HG02610 (cell line): ENCODE results near the gene PRELID1.
"Not testable (repeated sequence)": the region's sequence is repeated elsewhere in the genome, so short reads cannot be mapped to it uniquely, and the experiment has no call there.

Experiments used
- ATAC-seq: cut with Tn5 transposase; IDR thresholded peaks from one replicate; pipeline ENCODE4 v1.9.1; 2021; ENCODE audit warnings: mild to moderate bottlenecking, moderate library complexity; ENCODE audit not compliant: unreplicated experiment

Gene PRELID1

DNA sequence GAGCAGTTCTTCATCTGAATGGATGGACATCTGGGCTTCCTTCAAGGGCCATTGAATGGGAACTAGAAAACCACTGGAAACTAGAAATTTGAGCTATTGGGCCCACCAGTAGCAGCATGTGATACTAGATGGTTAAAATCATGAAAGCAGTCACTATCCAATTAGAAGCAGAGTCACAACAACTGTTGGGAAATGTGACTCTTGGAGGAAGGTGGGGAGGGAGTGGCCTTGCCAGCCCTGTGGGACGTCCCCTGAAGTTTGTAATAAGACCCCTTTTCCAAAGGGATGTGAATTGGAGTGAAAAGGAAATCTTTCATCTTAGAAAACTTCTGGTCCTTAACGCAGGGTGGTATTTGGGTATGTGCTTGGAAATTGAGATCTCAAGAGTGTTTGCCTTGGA, 5.7 kb upstream of the PRELID1 start:
- no peak for ATAC-seq

DNA sequence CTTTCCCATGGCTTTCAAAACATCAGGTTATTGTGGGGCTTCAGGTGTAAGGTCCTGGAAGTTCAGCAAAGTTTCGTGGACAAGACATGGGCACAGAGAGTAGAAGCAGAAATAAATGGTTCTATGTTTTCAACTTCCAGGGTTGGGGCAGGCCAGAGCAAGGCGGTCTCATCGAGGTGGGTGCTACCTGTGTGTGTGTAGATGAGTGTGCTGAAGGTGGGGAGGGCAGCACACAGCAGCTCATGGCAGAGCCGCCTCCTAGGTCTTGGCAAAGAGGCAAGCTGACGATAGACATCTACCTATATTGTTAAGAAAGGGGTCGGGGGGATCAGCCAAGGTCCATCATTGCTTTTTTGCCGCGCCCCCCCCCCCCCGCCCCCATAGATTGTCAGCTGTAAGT, 3.9 kb upstream of the PRELID1 start:
- ATAC-seq, result no peak

DNA sequence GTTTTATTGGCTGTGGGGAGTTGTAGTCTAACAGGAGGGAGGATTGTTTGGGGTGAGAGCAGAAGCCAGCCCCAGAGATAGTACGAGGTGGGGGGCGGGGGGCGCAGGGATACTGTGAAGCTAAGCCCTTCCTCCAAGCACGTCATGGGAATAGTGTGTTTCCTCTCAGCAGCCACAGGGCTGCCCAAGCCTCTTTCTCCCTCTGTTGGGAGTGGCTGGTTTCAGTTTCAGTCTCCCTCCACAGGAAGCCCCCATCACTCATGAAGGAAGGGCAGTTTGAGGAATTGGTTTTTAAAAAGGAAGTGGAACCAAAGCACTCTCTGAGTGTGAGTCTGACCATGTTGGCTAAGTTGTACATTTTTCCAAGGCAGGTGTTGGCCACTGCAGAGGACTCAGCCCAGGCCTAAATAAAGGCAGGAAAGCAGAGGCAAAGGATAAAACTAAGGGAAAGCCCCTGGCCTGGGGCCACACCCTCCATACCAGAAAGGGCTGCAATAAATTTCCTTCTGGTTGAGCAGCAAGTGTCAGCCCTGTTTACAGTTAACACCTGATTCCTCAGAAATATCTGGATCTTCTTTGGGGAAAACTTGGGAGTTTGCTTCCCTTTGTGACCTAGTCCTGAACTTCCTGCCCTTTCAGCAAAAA, 3.2 kb upstream of the PRELID1 start:
- peak; percentile 54 for ATAC-seq

DNA sequence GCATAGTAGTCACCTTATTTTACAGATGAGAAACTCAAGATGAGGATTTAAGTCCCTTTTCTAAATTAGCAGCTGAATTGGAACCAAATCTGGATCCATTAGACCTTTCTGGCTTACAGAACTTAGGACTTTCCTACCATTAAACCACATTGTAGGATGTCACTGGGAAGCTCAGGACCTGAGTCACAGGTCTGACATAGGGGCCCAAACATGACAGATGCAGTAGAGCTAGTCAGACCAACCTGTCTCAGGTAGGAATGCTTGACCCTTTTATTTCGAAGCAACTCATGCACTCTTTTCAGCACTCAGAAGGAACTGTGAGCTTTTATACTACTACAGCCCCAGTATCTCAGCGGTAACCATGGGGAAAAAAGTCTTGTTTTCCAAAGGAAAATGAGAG, 2.6 kb upstream of the PRELID1 start:
- ATAC-seq, result no peak

DNA sequence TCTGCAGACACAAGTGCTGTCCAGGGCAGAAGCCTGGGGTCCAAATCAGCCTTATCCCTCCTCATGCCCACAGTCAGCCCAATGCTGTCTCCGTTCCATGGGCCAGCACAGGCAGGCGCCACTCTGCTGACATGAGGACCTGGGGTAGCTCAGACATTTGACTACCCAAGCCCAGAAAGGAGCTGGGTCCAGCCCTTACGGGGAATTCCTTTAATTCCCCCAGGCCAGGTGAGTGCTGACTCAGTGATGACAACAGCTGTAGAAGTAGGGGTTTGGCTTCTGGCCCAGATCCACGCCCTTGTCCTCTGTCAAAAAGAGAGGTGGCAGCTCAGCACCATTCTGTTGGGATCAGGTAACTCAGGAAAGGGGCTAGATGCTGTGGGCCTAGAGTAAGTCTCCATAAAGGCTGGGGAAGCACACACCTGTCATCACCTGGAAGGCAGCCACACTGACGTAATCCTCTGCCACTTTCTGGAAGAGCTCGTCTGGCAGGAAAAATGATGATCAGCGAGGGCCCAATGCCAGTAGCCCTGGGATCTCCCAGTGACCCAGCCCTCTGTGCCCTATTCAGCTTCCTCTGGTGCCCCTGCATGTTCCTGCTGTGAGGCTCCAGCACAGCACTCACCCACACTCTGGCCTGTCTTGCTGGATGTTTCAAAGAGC, 2.0 kb upstream of the PRELID1 start:
- ATAC-seq, result no peak

DNA sequence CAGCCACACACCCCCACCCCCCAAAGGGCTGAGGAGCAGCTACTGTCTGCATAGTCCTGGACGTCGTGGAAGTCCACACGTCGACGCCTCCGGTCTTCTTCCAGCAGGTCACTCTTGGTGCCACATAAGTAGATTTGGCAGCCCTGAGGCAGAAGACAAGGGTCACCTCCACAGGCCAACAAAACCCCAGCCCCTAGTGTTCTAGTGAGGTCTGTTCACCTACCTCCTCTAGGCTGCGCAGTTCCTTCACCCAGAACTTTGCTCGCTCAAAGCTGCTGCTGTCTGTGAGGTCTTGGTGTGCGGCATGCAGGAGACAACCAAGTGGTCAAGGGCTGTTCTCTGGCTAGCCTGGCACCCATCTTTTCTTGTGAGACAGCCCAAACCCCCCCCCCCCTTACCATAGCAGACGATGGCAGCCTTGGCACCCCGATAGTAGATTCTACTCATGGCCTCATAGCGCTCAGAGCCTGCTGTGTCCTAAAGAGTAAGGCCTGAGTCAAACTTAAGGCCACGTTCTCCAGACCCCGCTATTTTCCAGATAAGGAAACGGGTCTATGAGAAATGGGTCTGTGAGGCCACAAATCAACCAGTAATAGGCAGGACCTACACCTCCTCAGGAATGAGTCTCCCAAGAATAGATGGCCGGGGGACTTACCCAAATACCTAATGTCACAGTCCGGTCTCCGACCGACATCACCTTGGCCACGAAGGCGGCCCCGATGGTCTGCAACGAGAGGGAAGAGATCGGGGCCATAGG, 1.1 kb upstream of the PRELID1 start:
- ATAC-seq, result no peak

DNA sequence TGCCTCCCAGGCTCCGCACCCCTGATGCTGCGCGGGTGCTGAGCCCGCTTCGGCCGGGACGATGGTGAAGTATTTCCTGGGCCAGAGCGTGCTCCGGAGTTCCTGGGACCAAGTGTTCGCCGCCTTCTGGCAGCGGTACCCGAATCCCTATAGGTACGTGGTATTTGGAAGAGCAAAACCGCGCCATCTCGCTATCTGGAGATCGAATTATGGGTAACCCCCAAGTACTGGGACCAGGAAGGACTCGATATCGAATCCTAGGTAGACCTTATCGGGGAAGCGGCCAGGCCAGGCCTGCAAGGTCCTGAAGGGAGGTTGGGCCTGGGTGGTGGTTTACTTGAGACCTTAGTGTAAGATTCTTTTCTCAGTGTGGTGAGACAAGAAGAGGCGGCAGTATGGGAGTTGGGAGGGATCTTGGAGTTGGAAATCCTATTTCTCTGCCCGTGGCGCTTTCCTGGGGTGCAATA, 359 bp downstream of the PRELID1 start:
- no peak for ATAC-seq

DNA sequence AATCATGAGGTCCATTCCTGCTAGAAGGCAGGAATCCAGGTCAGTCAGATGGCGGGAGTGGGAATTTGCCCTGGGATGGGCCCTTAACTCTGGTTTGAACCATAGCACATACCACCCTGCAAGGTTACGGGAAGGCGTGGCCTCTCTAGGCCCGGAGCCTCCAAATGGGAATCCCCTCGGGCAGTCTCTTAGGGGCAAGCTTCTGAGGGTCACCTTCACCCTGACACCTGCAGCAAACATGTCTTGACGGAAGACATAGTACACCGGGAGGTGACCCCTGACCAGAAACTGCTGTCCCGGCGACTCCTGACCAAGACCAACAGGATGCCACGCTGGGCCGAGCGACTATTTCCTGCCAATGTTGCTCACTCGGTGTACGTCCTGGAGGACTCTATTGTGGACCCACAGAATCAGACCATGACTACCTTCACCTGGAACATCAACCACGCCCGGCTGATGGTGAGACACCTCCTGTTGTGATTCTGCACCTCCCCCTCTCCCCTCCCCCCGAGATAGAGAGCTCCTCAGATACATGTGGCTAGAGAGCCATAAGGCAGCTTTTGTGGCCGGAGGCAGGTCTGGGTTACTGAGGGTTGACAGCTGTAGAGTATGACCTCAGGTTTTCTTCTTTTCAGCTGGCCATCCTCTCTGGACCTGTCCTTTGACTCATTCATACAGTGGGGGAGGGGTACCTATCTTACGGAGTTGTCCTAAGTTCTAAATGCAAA, 957 bp downstream of the PRELID1 start:
- no peak for ATAC-seq

DNA sequence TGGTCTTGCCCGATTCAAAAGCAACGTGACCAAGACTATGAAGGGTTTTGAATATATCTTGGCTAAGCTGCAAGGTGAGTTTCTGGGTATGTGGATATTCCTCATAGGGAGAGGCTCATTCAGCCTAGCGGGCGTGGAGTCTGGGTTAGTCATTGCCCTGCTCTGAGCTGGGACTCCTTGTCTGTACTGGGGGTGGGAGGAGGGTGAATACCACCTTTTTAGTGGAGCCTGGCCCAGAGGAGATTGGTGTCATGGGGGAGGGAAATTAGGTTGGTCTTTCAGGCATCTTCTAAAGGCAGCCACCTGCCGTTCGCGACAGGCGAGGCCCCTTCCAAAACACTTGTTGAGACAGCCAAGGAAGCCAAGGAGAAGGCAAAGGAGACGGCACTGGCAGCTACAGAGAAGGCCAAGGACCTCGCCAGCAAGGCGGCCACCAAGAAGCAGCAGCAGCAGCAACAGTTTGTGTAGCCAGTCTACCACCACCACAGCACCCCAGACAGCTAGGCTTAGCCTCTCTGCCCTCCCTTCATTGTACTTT, 2.6 kb downstream of the PRELID1 start:
- ATAC-seq, result not testable (repeated sequence)

DNA sequence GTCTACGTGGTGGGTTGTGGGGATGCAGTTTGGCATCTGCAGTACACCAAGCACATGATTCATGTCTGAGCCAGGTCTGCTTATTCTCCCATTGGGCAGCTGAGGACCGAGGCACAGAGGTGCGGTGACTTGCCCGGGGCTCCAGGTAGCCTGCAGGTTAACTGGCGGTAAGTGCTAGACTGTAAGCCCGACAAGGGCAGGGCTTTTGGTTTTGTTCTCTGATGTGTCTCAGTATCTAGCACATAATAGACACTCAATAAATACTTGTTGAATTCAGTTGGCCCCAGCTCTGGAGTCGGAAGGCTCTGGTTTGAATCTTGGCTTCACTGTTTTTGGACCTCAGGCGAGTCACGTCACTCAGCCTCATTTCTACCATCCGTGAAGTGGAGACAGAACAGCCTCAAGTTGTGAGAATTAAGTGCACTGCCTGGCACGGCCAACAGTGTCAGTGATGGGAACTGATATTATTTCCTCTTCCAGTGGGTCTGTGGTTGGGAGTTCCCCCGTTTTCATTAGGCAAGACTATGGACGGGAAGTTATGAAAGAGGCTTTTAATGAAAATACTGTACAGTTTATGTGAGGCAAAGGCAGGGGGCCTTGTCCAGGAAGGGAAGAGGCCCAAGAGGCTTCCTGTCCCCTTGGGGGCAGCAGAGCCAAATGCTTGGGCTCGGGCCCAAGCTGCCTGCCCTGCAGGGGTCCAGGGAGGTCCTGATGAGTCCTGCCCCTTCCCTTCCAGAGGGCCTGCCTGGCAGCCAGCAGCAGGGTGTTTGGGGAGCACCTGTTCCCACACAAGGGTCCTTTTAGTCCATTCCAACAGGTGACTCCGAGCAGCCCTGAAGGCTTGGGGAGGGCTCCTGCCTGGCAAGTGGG, 3.3 kb downstream of the PRELID1 start:
- no peak for ATAC-seq

DNA sequence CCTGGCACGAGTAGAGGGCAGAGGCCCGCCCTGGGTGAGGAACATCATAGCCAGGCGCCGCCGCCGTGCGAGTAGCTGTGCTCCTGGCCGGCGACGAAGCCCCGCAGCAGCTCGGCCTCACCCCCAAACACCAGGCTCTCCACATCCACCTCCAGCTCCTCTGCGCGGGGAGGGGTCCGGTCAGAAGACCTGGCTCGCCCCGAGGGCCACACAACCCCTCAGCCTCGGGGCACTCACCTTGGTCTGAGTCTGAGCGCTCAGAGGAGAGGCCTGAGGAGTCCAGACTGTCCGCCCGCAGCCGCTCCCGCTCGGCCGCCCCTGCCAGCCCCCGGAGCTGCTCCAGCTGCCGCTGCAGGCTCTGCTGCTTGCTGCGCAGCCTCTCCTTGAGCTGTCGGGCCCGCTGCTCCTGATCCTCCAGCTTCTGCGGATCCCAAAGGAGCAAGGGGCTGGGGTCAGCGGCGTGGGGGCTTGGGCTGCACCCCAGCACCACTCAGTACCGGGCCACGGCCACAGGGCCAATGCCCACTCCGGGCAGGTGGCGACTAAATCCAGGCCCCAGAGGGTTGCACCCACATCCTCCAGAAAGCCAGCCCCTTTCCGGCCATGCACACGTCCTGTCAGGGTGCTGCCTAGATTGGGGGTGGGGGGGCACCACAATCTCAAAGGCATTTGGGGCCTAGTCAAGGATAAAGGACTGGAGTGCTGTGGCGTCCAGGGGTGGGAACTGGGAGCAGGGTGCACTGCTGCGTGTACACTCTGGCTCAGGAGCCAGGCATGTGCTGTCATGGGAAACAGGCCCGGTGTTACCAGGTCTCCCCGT, 4.2 kb downstream of the PRELID1 start:
- ATAC-seq, result no peak

DNA sequence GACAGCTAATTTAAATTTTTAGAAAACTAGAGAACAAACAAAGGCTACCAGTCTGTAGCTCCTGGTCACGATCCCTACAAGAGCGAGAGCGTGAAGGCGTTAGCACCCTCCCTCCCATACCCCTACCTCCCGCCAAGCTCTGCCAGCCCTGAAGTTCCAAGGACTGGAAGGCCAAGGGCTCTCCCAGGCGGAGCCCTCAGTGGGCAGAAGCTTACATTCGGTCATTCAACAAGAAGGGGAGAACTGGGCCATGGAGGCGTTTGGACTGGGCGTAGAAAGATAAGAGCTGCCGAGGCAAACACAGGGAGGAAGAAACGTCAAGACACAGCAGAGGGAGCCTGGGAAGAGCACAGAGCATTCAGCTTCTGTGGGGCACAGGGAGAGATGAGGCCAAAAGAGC, 5.1 kb downstream of the PRELID1 start:
- no peak for ATAC-seq

DNA sequence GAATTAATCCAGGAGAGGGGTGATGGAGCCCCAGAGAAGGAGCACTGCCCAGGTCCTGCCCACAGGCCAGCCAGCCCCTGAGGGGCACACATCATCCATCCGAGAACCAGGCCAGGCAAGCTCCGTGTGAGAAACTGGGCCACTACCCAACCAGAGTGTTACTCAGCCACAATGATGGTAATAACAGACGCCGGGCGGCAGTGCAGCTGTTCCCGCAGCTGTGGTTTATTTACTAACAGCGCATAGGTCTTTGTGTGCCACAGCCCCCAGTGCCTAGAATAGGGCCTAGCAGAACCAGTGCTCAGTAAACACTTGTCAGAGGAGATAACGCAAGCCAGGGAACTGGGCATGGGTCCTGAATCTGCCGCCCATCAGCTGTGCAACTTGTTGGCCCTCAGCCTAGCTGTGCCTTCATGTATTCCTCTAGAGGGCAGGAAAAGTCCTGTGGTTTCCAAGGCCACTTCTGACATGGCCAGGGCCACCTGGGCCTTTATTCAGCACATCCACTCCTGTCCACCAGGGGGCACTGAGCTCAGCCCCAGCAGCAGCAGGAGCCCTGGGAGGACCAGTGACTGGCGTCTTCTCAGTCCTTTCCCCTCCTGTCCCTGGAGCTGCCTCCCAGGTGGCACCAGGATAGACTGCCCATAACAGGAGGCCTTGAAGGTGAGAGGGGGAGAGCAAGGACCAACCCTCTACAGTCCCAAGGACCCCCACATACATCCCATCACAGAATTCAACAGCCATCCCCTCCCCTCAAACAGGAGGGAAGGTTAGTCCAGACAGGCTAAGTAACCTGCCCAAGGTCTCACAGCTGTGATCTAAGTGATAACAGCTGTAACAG, 6.0 kb downstream of the PRELID1 start:
- no peak for ATAC-seq

DNA sequence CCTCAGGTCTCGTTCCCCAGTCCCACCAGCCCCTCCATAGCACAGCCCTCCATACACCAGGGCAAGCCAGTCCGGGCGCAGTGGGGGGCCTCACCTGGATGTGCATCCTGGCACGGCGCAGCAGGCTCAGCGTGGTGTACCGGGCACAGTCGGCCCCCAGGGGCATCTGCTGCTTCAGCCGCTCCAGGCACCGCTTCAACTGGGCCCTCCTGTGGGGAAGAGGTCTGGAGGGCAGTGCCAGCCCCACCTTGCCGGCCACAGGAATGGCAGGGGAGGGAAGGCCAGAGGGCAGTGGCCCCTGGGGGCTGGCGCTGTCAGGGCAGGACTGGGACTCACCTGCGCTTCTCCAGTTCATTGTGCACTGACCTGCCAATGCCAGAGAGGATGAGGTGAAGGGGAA, 6.7 kb downstream of the PRELID1 start:
- ATAC-seq, result no peak

DNA sequence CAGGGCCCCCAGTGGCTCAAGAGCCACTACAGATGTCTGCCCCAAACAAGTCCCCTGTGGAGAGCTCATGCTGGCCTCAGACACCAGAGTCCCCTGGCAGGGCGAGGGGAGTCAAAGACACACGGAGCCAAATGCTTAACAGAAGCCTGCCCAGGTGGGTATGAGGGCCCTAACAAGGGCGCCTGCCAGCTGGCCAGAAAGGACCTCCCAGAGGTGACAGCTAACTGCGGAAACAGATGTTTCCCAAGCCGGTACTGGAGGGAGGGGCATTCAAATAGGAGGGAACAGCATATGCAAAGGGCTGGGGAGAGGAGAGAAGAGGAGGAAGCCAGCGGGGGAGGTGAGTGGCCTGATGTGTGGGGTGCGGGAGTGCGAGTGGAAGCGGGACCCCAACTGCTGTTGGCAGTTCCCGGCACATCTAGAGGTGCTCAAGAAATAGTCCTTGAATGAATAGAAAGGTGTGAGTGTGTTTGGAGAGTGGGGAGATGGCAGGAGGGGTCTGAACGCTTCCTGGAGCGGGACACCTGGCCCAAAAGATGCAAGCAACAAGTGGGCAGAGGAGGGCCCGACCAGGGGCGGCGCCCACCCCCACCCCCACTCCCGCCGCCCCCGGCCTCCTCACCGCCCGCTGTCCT, 7.3 kb downstream of the PRELID1 start:
- ATAC-seq, result peak; percentile 30

DNA sequence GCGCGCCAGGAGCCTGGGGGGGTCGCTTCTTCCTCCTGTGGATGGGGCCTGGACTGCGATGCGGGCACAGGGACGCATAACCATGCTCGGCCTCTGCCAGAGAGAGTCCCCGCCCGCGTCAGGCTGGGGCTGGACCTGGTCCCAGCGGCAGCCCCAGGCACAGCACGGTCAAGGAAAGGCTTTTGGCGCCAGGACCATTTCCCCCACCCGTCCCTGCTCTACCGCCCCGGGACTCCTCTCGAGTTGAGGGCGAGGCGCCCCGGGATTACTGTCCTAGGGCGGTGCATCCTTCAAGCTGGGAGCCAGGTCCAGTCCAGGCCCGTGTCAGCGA, 7.8 kb downstream of the PRELID1 start:
- ATAC-seq, result no peak

DNA sequence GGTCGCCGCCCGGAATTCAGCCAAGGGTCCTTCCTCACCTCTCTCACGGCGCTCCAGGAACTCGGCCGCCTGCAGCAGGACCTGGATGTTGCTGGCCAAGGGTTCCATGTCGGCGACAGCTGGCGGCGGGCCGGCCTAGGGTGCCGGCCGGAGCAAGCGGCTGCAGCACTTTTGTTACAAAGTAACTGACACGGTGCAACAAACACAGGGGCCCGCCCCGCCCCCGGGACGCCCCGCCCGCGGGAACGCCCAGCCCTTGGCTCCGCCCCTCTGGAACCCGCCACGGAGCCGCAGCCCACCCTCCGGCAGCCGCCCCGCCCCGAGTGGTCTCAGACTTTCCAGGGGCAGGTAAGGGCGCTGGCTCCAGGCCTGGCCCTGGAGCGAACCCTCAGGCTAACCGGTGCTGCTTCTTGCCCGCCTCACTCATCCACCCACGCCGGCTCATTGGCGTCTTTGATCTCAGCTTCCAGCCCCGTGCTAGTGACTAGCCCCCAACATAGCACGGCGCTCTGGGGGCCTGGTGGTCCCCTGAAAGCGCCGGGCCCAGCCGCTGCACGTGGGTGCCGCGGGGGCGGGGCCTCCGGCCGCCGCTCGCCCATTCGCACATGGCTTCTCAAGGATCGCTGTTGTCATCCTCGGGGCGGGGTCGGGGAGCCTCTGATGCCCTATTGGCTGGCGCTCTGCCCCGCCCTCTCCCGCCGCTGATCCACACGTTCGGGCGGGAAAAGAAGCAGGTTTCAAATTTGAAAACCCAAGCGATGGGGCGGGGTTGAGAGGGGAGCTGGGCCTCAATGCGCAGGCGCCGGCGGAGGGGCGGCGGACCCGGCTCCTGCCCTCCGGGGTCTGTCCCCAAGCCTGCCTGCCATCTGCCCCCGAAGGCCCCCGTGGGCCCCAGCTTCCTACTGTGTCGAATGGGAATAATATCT, 8.4 kb downstream of the PRELID1 start, which contains the start of gene MXD3:
MXD3 (minus strand) TSS at position 176 of the 926 bp plus-strand sequence; CDS start at position 108, 68 bp downstream.
- ATAC-seq, result peak; percentile 72
